NCI-H460 (cell line): ENCODE measurements around the gene LRPPRC. TPM values are rescaled to one million over a fixed set of nuclear protein-coding genes. Genes with fewer than 3 reads are reported as not detected.

Source experiments
- small RNA-seq, 2 experiments: library from RNA; depleted of rRNA; stranded (forward); fragments of <200 nt; gene quantifications; one replicate each; pipeline ENCODE3, GENCODE V24; 2014
- total RNA-seq: library from RNA; depleted of rRNA; stranded (reverse); fragments of >200 nt; shearing (Covaris generic); gene quantifications from 2 replicates; pipeline ENCODE4 v1.2.3, GENCODE V29; 2014; rRNA removed

Gene LRPPRC
- total RNA-seq, 1 experiment from 2014 or later, result 150 TPM

Small RNAs within 50 kb of the gene (small RNA-seq; reads per million reads assigned to genes)
- gene RN7SL455P (0 reads per million in 2 experiments), gene RNU6-1048P (0 reads per million in 2 experiments)

Other genes with a start within 250 kb of the LRPPRC start
- gene DYNC2LI1, start 221.9 kb downstream of the LRPPRC start, total RNA-seq, result 35.0 and 40.4 TPM in 2 replicates
- gene ABCG5, start 157.2 kb downstream of the LRPPRC start, total RNA-seq, result not detected in 2 replicates
- gene ABCG8, start 157.0 kb downstream of the LRPPRC start, total RNA-seq, result not detected in 2 replicates
- 12.3 and 18.1 TPM in 2 replicates for gene PPM1B, start 172.9 kb upstream of the LRPPRC start, total RNA-seq